ENCODE results near the gene SNW1.

- TF ChIP-seq BHLHE40 (IDR thresholded peaks at IDR 0.05; ENCODE audit: borderline replicate concordance): no peak
- TF ChIP-seq LEF1 (IDR thresholded peaks at IDR 0.05; ENCODE audit: borderline replicate concordance): no peak
- TF ChIP-seq SUZ12 (IDR thresholded peaks at IDR 0.05): no peak
- TF ChIP-seq CTBP1 (IDR thresholded peaks at IDR 0.05; ENCODE audit: borderline replicate concordance): no peak
- no peak for TF ChIP-seq SP1 (IDR thresholded peaks at IDR 0.05)
- no peak for TF ChIP-seq FOXM1 (IDR thresholded peaks at IDR 0.05; ENCODE audit: borderline replicate concordance)
- no peak for TF ChIP-seq HDGF (IDR thresholded peaks at IDR 0.05; ENCODE audit: borderline replicate concordance)
- no peak for TF ChIP-seq ARNT (IDR thresholded peaks at IDR 0.05)
- no peak for TF ChIP-seq ZNF384 (IDR thresholded peaks at IDR 0.05)
- TF ChIP-seq PKNOX1 (IDR thresholded peaks at IDR 0.05): no peak
- TF ChIP-seq NFRKB (IDR thresholded peaks at IDR 0.05): no peak
- TF ChIP-seq FOXK2 (IDR thresholded peaks at IDR 0.05): no peak
- no peak for TF ChIP-seq ELF4 (IDR thresholded peaks at IDR 0.05)
Observed at GRCh38 chr14:77738559-77739250, 22.3 kb downstream of the SNW1 start.
